Bone marrow (tissue), 2 donors: ENCODE measurements around the gene GRID1.

Source experiments
- DNase-seq, 2 donors: peaks; one replicate each; lab custom pipeline; 2025; lab: John Stamatoyannopoulos, UW

GRID1 gene

GRCh38 chr10:85925201-85925750 is 441.3 kb downstream of the GRID1 start:
- no peak for DNase-seq

- no peak for DNase-seq
Measured at GRCh38 chr10:85924382-85925102, 442.1 kb downstream of the GRID1 start.

- no peak for DNase-seq
Measured at GRCh38 chr10:85922356-85923129, 444.1 kb downstream of the GRID1 start.

- DNase-seq: no peak
Measured at GRCh38 chr10:85921789-85922188, 444.8 kb downstream of the GRID1 start.

- no peak for DNase-seq
Measured at GRCh38 chr10:85920311-85920710, 446.3 kb downstream of the GRID1 start.

GRCh38 chr10:85919491-85920021 is 447.0 kb downstream of the GRID1 start:
- no peak for DNase-seq

- DNase-seq: no peak
Measured at GRCh38 chr10:85918371-85918770, 448.2 kb downstream of the GRID1 start.

- no peak for DNase-seq
Measured at GRCh38 chr10:85917601-85918000, 449.0 kb downstream of the GRID1 start.

GRCh38 chr10:85916994-85917573 is 449.5 kb downstream of the GRID1 start:
- DNase-seq: no peak

- no peak for DNase-seq
Measured at GRCh38 chr10:85916286-85916685, 450.3 kb downstream of the GRID1 start.

GRCh38 chr10:85915245-85915846 is 451.2 kb downstream of the GRID1 start:
- no peak for DNase-seq

- no peak for DNase-seq
Measured at GRCh38 chr10:85914720-85915119, 451.9 kb downstream of the GRID1 start.

GRCh38 chr10:85908462-85908861 is 458.1 kb downstream of the GRID1 start:
- no peak for DNase-seq

- no peak for DNase-seq
Measured at GRCh38 chr10:85902051-85902450, 464.5 kb downstream of the GRID1 start.

GRCh38 chr10:85901599-85901998 is 465.0 kb downstream of the GRID1 start:
- DNase-seq: no peak

- no peak for DNase-seq
Measured at GRCh38 chr10:85900487-85900886, 466.1 kb downstream of the GRID1 start.

GRCh38 chr10:85900061-85900460 is 466.5 kb downstream of the GRID1 start:
- no peak for DNase-seq

- DNase-seq: no peak
Measured at GRCh38 chr10:85891472-85891871, 475.1 kb downstream of the GRID1 start.

GRCh38 chr10:85888559-85888958 is 478.0 kb downstream of the GRID1 start:
- no peak for DNase-seq

GRCh38 chr10:85888004-85888403 is 478.6 kb downstream of the GRID1 start:
- DNase-seq: no peak

- DNase-seq: no peak
Measured at GRCh38 chr10:85874208-85874607, 492.4 kb downstream of the GRID1 start.

GRCh38 chr10:85873063-85873462 is 493.5 kb downstream of the GRID1 start:
- no peak for DNase-seq
